Endothelial cell of umbilical vein (primary cell): ENCODE data around the gene HSFX2. TPM values are rescaled to one million over a fixed set of nuclear protein-coding genes. Genes with fewer than 3 reads are reported as not detected.

Source experiments
- BruUV-seq: library from RNA; stranded (reverse); fragments of 400-500 nt; replicated peaks from 2 replicates; lab custom pipeline; 2021; lab: Mats Ljungman, UMichigan
- CTCF ChIA-PET: fragments of 300-600, 350-600 bp; sonication (Branson Sonifier 250); formaldehyde crosslinking; loops from one replicate; lab custom pipeline; 2021; ENCODE audit warnings: antibody characterized with exemption, inconsistent platforms; lab: Charles Lee
- POLR2A ChIA-PET: fragments of 300-600, 350-600 bp; sonication (Branson Sonifier 250); formaldehyde crosslinking; loops from one replicate; lab custom pipeline; 2021; ENCODE audit warnings: antibody characterized with exemption, inconsistent platforms; lab: Charles Lee
- DNase-seq: peaks from one replicate; pipeline ENCODE4 v3.0.0-alpha.2; 2011; ENCODE audit warnings: low read depth, low spot score
- FAIRE-seq: peaks from 2 replicates; lab custom pipeline; 2011; peaks lifted over from hg19 to GRCh38; lab: Jason Lieb, UNC
- H2AFZ ChIP-seq: 2 replicates; pipeline ENCODE4 v1.6.0; 2012; ENCODE audit warnings: low read depth, low read length, control low read depth, inconsistent platforms
- H3K27ac ChIP-seq: 2 replicates; pipeline ENCODE4 v1.5.1; 2011; ENCODE audit warnings: low read depth, mild to moderate bottlenecking, control low read depth, low read length, moderate library complexity; ENCODE audit not compliant: insufficient read depth
- H3K27me3 ChIP-seq, 2 experiments: 2 replicates each; pipeline versions ENCODE4 v1.6.0 to v1.6.1; 2011; ENCODE audit warnings: low read length in 2 of 2, mixed read lengths in 1 of 2; ENCODE audit not compliant: control insufficient read depth in 2 of 2, insufficient read depth in 2 of 2
- H3K36me3 ChIP-seq, 2 experiments: 2 replicates in 1 of 2; 3 replicates in 1 of 2; pipeline ENCODE4 v1.5.1; 2011; ENCODE audit warnings: low read length in 2 of 2, mild to moderate bottlenecking in 1 of 2, moderate library complexity in 1 of 2; ENCODE audit not compliant: control insufficient read depth in 2 of 2, insufficient read depth in 2 of 2; ENCODE audit errors: extremely low read depth in 1 of 2
- H3K4me1 ChIP-seq: 3 replicates; pipeline ENCODE4 v1.5.1; 2011; ENCODE audit warnings: mild to moderate bottlenecking, low read length; ENCODE audit not compliant: control insufficient read depth, insufficient read depth; ENCODE audit errors: extremely low read depth
- H3K4me2 ChIP-seq: 2 replicates; pipeline ENCODE4 v1.6.1; 2011; ENCODE audit warnings: low read length, control low read depth, mixed read lengths; ENCODE audit not compliant: insufficient read depth
- H3K4me3 ChIP-seq, 3 experiments: fragments of 200-600 bp in 1 of 3; sonication (generic), shearing (Covaris generic) in 1 of 3; replicated peaks in 1 of 3; 2 replicates each; pipeline ENCODE4 v1.5.1; 2011 to 2016; ENCODE audit warnings: control low read depth in 3 of 3, low read length in 3 of 3, mild to moderate bottlenecking in 2 of 3, inconsistent platforms in 1 of 3, low read depth in 1 of 3, moderate library complexity in 1 of 3; ENCODE audit not compliant: insufficient read depth in 1 of 3
- H3K79me2 ChIP-seq: 2 replicates; pipeline ENCODE4 v1.6.0; 2012; ENCODE audit warnings: low read length, inconsistent platforms; ENCODE audit not compliant: control insufficient read depth, insufficient read depth
- H3K9ac ChIP-seq: replicated peaks from 2 replicates; pipeline ENCODE3; 2011; ENCODE audit warnings: low read length, control low read depth; ENCODE audit not compliant: insufficient read depth; ENCODE audit errors: extremely low read depth
- H3K9me1 ChIP-seq: replicated peaks from 3 replicates; pipeline ENCODE4 v1.6.0; 2011; ENCODE audit warnings: mild to moderate bottlenecking, low read length; ENCODE audit not compliant: control insufficient read depth, insufficient read depth; ENCODE audit errors: extremely low read depth
- H3K9me3 ChIP-seq: replicated peaks from 2 replicates; pipeline ENCODE4 v1.5.1; 2012; ENCODE audit warnings: low read length, inconsistent platforms; ENCODE audit not compliant: control insufficient read depth, insufficient read depth
- H4K20me1 ChIP-seq: replicated peaks from 2 replicates; pipeline ENCODE3; 2011; ENCODE audit warnings: mild to moderate bottlenecking, low read length; ENCODE audit not compliant: control insufficient read depth, insufficient read depth; ENCODE audit errors: extremely low read depth
- EZH2 ChIP-seq: IDR thresholded peaks from 2 replicates; pipeline ENCODE4 v1.6.1; 2012; ENCODE audit warnings: borderline replicate concordance, low read depth, mild to moderate bottlenecking, moderate library complexity, low read length, inconsistent platforms; ENCODE audit not compliant: severe bottlenecking
- FOS ChIP-seq: IDR thresholded peaks from 2 replicates; pipeline ENCODE4 v1.6.1; 2011; ENCODE audit warnings: mild to moderate bottlenecking, low read length, moderate library complexity, borderline replicate concordance; ENCODE audit not compliant: insufficient read depth
- GATA2 ChIP-seq: IDR thresholded peaks from 2 replicates; pipeline ENCODE4 v1.7.0; 2011; ENCODE audit warnings: low read depth, mild to moderate bottlenecking, moderate library complexity, mixed read lengths, low read length; ENCODE audit not compliant: insufficient read length, insufficient read depth
- JUN ChIP-seq: IDR thresholded peaks from 2 replicates; pipeline ENCODE4 v1.6.1; 2011; ENCODE audit warnings: borderline replicate concordance, low read depth; ENCODE audit not compliant: insufficient read length, insufficient read depth
- MYC ChIP-seq: IDR thresholded peaks from one replicate; pipeline ENCODE4 v1.6.1; 2011; ENCODE audit warnings: mild to moderate bottlenecking, low read depth, low read length
- POLR2A ChIP-seq: IDR thresholded peaks from 2 replicates; pipeline ENCODE4 v1.6.1; 2012; ENCODE audit warnings: low read depth, mild to moderate bottlenecking, control low read depth, low read length
- POLR2AphosphoS5 ChIP-seq: IDR thresholded peaks from 2 replicates; pipeline ENCODE4 v1.6.1; 2012; ENCODE audit warnings: low read depth, mild to moderate bottlenecking, control low read depth, low read length, moderate library complexity; ENCODE audit not compliant: insufficient read depth
- dilution Hi-C: fragments of 300-500 bp; cut with MboI; formaldehyde crosslinking; loops from one replicate; pipeline ENCODE4 v1.15.0; 2019; ENCODE audit warnings: low sequenced_read_pairs; ENCODE audit not compliant: extremely low pct_ligation_motif_present
- intact Hi-C: fragments of 100-400 bp; cut with micrococcal nuclease; formaldehyde crosslinking; loops from one replicate; pipeline ENCODE4 v1.10.0; 2022
- polyA plus RNA-seq, 4 experiments: library from polyadenylated mRNA; depleted of rRNA in 3 of 4; stranded (reverse) in 3 of 4; unstranded in 1 of 4; fragments of >200 nt; gene quantifications; 2 replicates each; pipeline versions ENCODE4 v1.2.1 to v1.2.3, GENCODE V29; 2011 to 2012; ENCODE audit warnings: missing spikeins in 1 of 4
- total RNA-seq: library from RNA; stranded (reverse); gene quantifications from 2 replicates; pipeline ENCODE4 v1.2.3, GENCODE V29; 2021
- TF ChIP-seq, protein P1 (sequence below): IDR thresholded peaks from 2 replicates; pipeline ENCODE4 v1.6.1; 2011; ENCODE audit not compliant: insufficient read depth, insufficient read length
- TF ChIP-seq, protein P2 (sequence below), 2 donors: IDR thresholded peaks; 1 replicate in 1 of 2; 2 replicates in 1 of 2; pipeline ENCODE4 v1.5.1; 2011; ENCODE audit warnings: low read length in 2 of 2, mild to moderate bottlenecking in 2 of 2, moderate library complexity in 2 of 2, control low read depth in 1 of 2, inconsistent platforms in 1 of 2, low read depth in 1 of 2; ENCODE audit not compliant: insufficient read depth in 1 of 2; ENCODE audit errors: extremely low read depth in 1 of 2

Gene HSFX2
- total and polyA plus RNA-seq, 2 donors (not counting 3 experiments of a cell fraction or from before 2014, with no cell fraction given) = 0.11 TPM; not detected in 1

GRCh38 chrX:149571770-149572169 is 23.3 kb downstream of the HSFX2 start:
- Histone ChIP-seq H3K4me2 (no peak overlapping the region), H3K9me3 (no peaks in the 10 kb centered on the region), H3K27me3 (no peaks in the 10 kb centered on the region), H3K79me2 (no peaks in the 10 kb centered on the region), H4K20me1 (no peaks in the 10 kb centered on the region), H3K4me1 (no peaks in the 10 kb centered on the region), H3K27ac (no peak overlapping the region), H3K4me3 (no peak overlapping the region), H3K36me3 (no peaks in the 10 kb centered on the region), H3K9me1 (no peaks in the 10 kb centered on the region), H3K9ac (no peak overlapping the region), H2AFZ (no peak overlapping the region)
- dilution Hi-C loops (no loop called here), intact Hi-C loops (no loop called here)
- POLR2A ChIA-PET = no interaction called here
- no TSS peak for BruUV-seq
- FAIRE-seq = no peak
- CTCF ChIA-PET = no interaction called here
- DNase-seq = no peak
- TF ChIP-seq JUN (no peak), GATA2 (no peak), POLR2A (no peak), EZH2 (no peak), FOS (no peak), POLR2AphosphoS5 (no peak), MYC (no peak)
- TF ChIP-seq, protein P1, sequence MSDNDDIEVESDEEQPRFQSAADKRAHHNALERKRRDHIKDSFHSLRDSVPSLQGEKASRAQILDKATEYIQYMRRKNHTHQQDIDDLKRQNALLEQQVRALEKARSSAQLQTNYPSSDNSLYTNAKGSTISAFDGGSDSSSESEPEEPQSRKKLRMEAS = no peak
- TF ChIP-seq, protein P2, sequence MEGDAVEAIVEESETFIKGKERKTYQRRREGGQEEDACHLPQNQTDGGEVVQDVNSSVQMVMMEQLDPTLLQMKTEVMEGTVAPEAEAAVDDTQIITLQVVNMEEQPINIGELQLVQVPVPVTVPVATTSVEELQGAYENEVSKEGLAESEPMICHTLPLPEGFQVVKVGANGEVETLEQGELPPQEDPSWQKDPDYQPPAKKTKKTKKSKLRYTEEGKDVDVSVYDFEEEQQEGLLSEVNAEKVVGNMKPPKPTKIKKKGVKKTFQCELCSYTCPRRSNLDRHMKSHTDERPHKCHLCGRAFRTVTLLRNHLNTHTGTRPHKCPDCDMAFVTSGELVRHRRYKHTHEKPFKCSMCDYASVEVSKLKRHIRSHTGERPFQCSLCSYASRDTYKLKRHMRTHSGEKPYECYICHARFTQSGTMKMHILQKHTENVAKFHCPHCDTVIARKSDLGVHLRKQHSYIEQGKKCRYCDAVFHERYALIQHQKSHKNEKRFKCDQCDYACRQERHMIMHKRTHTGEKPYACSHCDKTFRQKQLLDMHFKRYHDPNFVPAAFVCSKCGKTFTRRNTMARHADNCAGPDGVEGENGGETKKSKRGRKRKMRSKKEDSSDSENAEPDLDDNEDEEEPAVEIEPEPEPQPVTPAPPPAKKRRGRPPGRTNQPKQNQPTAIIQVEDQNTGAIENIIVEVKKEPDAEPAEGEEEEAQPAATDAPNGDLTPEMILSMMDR (IDR thresholded peaks at IDR 0.05; ENCODE audit: extremely low read depth in 1 of 2, insufficient read depth in 1 of 2, low read depth in 1 of 2, low read length in 2 of 2) = no peak
